Measurements from ENCODE around the gene GPR39. TPM values are rescaled to one million over a fixed set of nuclear protein-coding genes. Genes with fewer than 3 reads are reported as not detected.

The GPR39 gene
- total RNA-seq, 1 experiment from 2014 or later, result 0.50 TPM

- no peaks in the 10 kb centered on the region for H3K79me1 ChIP-seq (ENCODE audit: insufficient read depth, low read depth, low read length, poor library complexity, severe bottlenecking)
- no peaks in the 10 kb centered on the region; a peak in 1 of 5 replicates for H3K9me3 Mint-ChIP-seq
- H3K4me3 Mint-ChIP-seq, result no peak overlapping the region
- no peak overlapping the region for H2BK5ac ChIP-seq (ENCODE audit: insufficient read length, low read length)
- no peak overlapping the region for H2AFZ ChIP-seq (ENCODE audit: low read length)
- peaks cover 23 to 24% of the 10 kb centered on the region in 2 experiments for H3K4me1 Mint-ChIP-seq
- H4K5ac ChIP-seq (ENCODE audit: insufficient read length, low read depth, low read length), result no peak overlapping the region
- H3K4me2 ChIP-seq (ENCODE audit: insufficient read depth, insufficient read length, low read length), result no peak overlapping the region
- H3K14ac ChIP-seq (ENCODE audit: insufficient read depth, low read length), result no peak overlapping the region
- no peak overlapping the region for H3K23ac ChIP-seq (ENCODE audit: insufficient read length, low read depth, low read length)
- no peak overlapping the region for H2BK12ac ChIP-seq (ENCODE audit: insufficient read length, low read depth, low read length)
- no peak overlapping the region for H3K9ac ChIP-seq (ENCODE audit: extremely low read depth, insufficient read length, low read length)
- no peak overlapping the region for H3K18ac ChIP-seq (ENCODE audit: insufficient read length, low read depth, low read length)
- no peak overlapping the region for H4K8ac ChIP-seq (replicated peaks; ENCODE audit: insufficient read length, low read depth, low read length)
- H3K27ac ChIP-seq (ENCODE audit: insufficient read length, low read depth, low read length), result no peak overlapping the region
- WGBS (ENCODE audit: extremely low coverage, insufficient read length, low lambda C conversion rate), result no CpG with 5 or more reads among the region's 10 CpGs
- TF ChIP-seq, protein P1, sequence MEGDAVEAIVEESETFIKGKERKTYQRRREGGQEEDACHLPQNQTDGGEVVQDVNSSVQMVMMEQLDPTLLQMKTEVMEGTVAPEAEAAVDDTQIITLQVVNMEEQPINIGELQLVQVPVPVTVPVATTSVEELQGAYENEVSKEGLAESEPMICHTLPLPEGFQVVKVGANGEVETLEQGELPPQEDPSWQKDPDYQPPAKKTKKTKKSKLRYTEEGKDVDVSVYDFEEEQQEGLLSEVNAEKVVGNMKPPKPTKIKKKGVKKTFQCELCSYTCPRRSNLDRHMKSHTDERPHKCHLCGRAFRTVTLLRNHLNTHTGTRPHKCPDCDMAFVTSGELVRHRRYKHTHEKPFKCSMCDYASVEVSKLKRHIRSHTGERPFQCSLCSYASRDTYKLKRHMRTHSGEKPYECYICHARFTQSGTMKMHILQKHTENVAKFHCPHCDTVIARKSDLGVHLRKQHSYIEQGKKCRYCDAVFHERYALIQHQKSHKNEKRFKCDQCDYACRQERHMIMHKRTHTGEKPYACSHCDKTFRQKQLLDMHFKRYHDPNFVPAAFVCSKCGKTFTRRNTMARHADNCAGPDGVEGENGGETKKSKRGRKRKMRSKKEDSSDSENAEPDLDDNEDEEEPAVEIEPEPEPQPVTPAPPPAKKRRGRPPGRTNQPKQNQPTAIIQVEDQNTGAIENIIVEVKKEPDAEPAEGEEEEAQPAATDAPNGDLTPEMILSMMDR (conservative IDR thresholded peaks at IDR 0.05), result no peak
- no peak overlapping the region for H2BK120ac ChIP-seq (ENCODE audit: low read depth, low read length, poor library complexity, severe bottlenecking)
- H3K27me3 Mint-ChIP-seq (ENCODE audit: low read depth), result peaks cover 2% of the 10 kb centered on the region; the same call in 1 of the 2 replicates
- no peak overlapping the region for H3K4ac ChIP-seq (ENCODE audit: low read depth, low read length)
- no peak overlapping the region for H2BK20ac ChIP-seq (ENCODE audit: low read depth, low read length, poor library complexity, severe bottlenecking)
- no peaks in the 10 kb centered on the region for H3K9me3 ChIP-seq (ENCODE audit: control insufficient read depth, low read depth, low read length)
- no peaks in the 10 kb centered on the region for H3K27me3 ChIP-seq (ENCODE audit: insufficient read depth, low read length)
- H4K20me1 ChIP-seq (ENCODE audit: control insufficient read depth, insufficient read depth, insufficient read length), result no peaks in the 10 kb centered on the region
- no peaks in the 10 kb centered on the region; a peak in 2 of 7 replicates for H3K36me3 Mint-ChIP-seq (ENCODE audit: insufficient read depth in 1 of 3, low read depth in 3 of 3)
- no peaks in the 10 kb centered on the region for H3K79me2 ChIP-seq (ENCODE audit: insufficient read depth, low read length)
- no peak overlapping the region for H2BK15ac ChIP-seq (ENCODE audit: low read depth, low read length)
- H3K27ac Mint-ChIP-seq, result peak overlapping the region in 1 of 3 experiments; percentile 14; a peak in 3 of 7 replicates
- H4K91ac ChIP-seq (ENCODE audit: insufficient read length, low read depth, low read length), result no peak overlapping the region
- peaks cover 10% of the 10 kb centered on the region; the same call in 1 of the 2 replicates for H3K4me1 ChIP-seq (ENCODE audit: insufficient read depth, low read length)
- no peak for DNase-seq
- no peak overlapping the region for H3T11ph ChIP-seq (ENCODE audit: low read length)
- H3K23me2 ChIP-seq (ENCODE audit: insufficient read length, low read depth, low read length, poor library complexity, severe bottlenecking), result no peaks in the 10 kb centered on the region
- H3K56ac ChIP-seq (ENCODE audit: insufficient read length, low read depth, low read length), result no peak overlapping the region
- no peak overlapping the region for H2AK5ac ChIP-seq (ENCODE audit: insufficient read length, low read length)
Observed at GRCh38 chr2:132583666-132584360, 167.2 kb downstream of the GPR39 start.

All from H9 (cell line).